HEK293 (cell line): ENCODE data around the gene ARHGAP15.

Experiments
- CTCF ChIA-PET: fragments of 350-600 bp; formaldehyde crosslinking; extraction: SDS; loops from one replicate; lab custom pipeline; 2021; ENCODE audit warnings: antibody characterized with exemption; lab: Yijun Ruan, JAX
- POLR2A ChIA-PET: fragments of 300-600 bp; formaldehyde crosslinking; extraction: SDS; loops from one replicate; lab custom pipeline; 2020; ENCODE audit warnings: antibody characterized with exemption, inconsistent platforms; lab: Yijun Ruan, JAX
- H3K27ac ChIP-seq: fragments of 200-500 bp; sonication (Bioruptor generic); 2 replicates; pipeline ENCODE4 v1.5.1; 2014; ENCODE audit warnings: low read depth, low read length, control low read depth, inconsistent platforms; ENCODE audit errors: extremely low read depth
- H3K36me3 ChIP-seq, 2 experiments: fragments of 200-500 bp in 1 of 2; sonication (Bioruptor generic) in 1 of 2; 1 replicate in 1 of 2; 2 replicates in 1 of 2; pipeline ENCODE4 v1.5.1; 2014 to 2017; ENCODE audit warnings: inconsistent platforms in 2 of 2, low read length in 2 of 2; ENCODE audit not compliant: control insufficient read depth in 2 of 2, insufficient read depth in 1 of 2
- H3K4me1 ChIP-seq: fragments of 200-500 bp; sonication (Bioruptor generic); 2 replicates; pipeline ENCODE4 v1.5.1; 2014; ENCODE audit warnings: mild to moderate bottlenecking, low read length, inconsistent platforms; ENCODE audit not compliant: control insufficient read depth, insufficient read depth
- H3K4me3 ChIP-seq: 2 replicates; pipeline ENCODE4 v1.5.1; 2011; ENCODE audit warnings: low read depth, mild to moderate bottlenecking, control low read depth, low read length, moderate library complexity
- H3K9me3 ChIP-seq: fragments of 200-500 bp; sonication (Bioruptor generic); 2 replicates; pipeline ENCODE4 v1.5.1; 2014; ENCODE audit warnings: low read depth, low read length, inconsistent platforms; ENCODE audit not compliant: control insufficient read depth, insufficient read depth
- HOXA7 ChIP-seq: sonication (generic); formaldehyde crosslinking; IDR thresholded peaks from 2 replicates; pipeline ENCODE4 v1.8.1; 2022; ENCODE audit warnings: missing genetic modification reagents, borderline replicate concordance
- KLF17 ChIP-seq: fragments of 450-650 bp; formaldehyde crosslinking; IDR thresholded peaks from 2 replicates; pipeline ENCODE4 v1.5.1; 2016; ENCODE audit warnings: missing biosample characterization, missing genetic modification characterization
- MYNN ChIP-seq: fragments of 450-650 bp; formaldehyde crosslinking; IDR thresholded peaks from 2 replicates; pipeline ENCODE4 v1.5.1; 2016; ENCODE audit warnings: missing biosample characterization, missing genetic modification characterization, borderline replicate concordance
- ZBTB11 ChIP-seq: fragments of 450-650 bp; formaldehyde crosslinking; conservative IDR thresholded peaks from 2 replicates; pipeline ENCODE4 v1.5.1; 2016; ENCODE audit warnings: low read depth, missing biosample characterization, missing genetic modification characterization
- ZEB2 ChIP-seq: fragments of 450-650 bp; formaldehyde crosslinking; IDR thresholded peaks from 2 replicates; pipeline ENCODE4 v1.5.1; 2016; ENCODE audit warnings: missing biosample characterization, missing genetic modification characterization
- ZNF292 ChIP-seq: fragments of 450-650 bp; formaldehyde crosslinking; IDR thresholded peaks from 2 replicates; pipeline ENCODE4 v1.5.1; 2016; ENCODE audit warnings: low read depth, missing biosample characterization, missing genetic modification characterization, borderline replicate concordance
- ZNF394 ChIP-seq: fragments of 450-650 bp; formaldehyde crosslinking; IDR thresholded peaks from 2 replicates; pipeline ENCODE4 v1.5.1; 2016; ENCODE audit warnings: missing biosample characterization, missing genetic modification characterization, mild to moderate bottlenecking, moderate library complexity, borderline replicate concordance
- ZNF560 ChIP-seq: fragments of 450-650 bp; formaldehyde crosslinking; IDR thresholded peaks from 2 replicates; pipeline ENCODE4 v1.5.1; 2017; ENCODE audit warnings: missing biosample characterization, missing genetic modification characterization, borderline replicate concordance
- ZNF580 ChIP-seq: fragments of 450-650 bp; formaldehyde crosslinking; IDR thresholded peaks from 2 replicates; pipeline ENCODE4 v1.5.1; 2016; ENCODE audit warnings: missing biosample characterization, missing genetic modification characterization
- ZNF600 ChIP-seq: fragments of 450-650 bp; formaldehyde crosslinking; IDR thresholded peaks from 2 replicates; pipeline ENCODE4 v1.5.1; 2016; ENCODE audit warnings: missing biosample characterization, missing genetic modification characterization
- ZNF626 ChIP-seq: fragments of 450-650 bp; sonication (Bioruptor Pico); formaldehyde crosslinking; IDR thresholded peaks from 2 replicates; pipeline ENCODE4 v1.5.1; 2018; ENCODE audit warnings: missing biosample characterization, missing genetic modification characterization, inconsistent platforms
- ZNF639 ChIP-seq: fragments of 450-650 bp; formaldehyde crosslinking; IDR thresholded peaks from 2 replicates; pipeline ENCODE4 v1.5.1; 2016; ENCODE audit warnings: missing biosample characterization, missing genetic modification characterization
- ZNF645 ChIP-seq: fragments of 450-650 bp; formaldehyde crosslinking; IDR thresholded peaks from 2 replicates; pipeline ENCODE4; 2016; ENCODE audit warnings: missing biosample characterization, missing genetic modification characterization
- ZNF692 ChIP-seq: fragments of 450-650 bp; formaldehyde crosslinking; IDR thresholded peaks from 2 replicates; pipeline ENCODE4 v1.5.1; 2016; ENCODE audit warnings: missing biosample characterization, missing genetic modification characterization
- ZSCAN16 ChIP-seq: fragments of 450-650 bp; formaldehyde crosslinking; IDR thresholded peaks from 2 replicates; pipeline ENCODE4 v1.5.1; 2016; ENCODE audit warnings: missing biosample characterization, missing genetic modification characterization
- ZSCAN4 ChIP-seq: fragments of 450-650 bp; formaldehyde crosslinking; IDR thresholded peaks from 2 replicates; pipeline ENCODE4 v1.5.1; 2017; ENCODE audit warnings: missing biosample characterization, missing genetic modification characterization

The ARHGAP15 gene

GRCh38 chr2:143333847-143334246, 204.6 kb downstream of the ARHGAP15 start (continued):
- TF ChIP-seq ZNF645: no peak
- no peak for TF ChIP-seq ZNF600
- no peak for TF ChIP-seq ZSCAN4 (tag by site-specific recombination)
- TF ChIP-seq ZNF639 (tag by site-specific recombination): no peak
- no peak for TF ChIP-seq ZNF394 (tag by site-specific recombination)
- TF ChIP-seq ZNF292 (tag by site-specific recombination): no peak
- no peak for TF ChIP-seq ZNF626 (tag by site-specific recombination)
- no peak for TF ChIP-seq ZNF580 (tag by site-specific recombination)
- TF ChIP-seq ZNF692 (tag by site-specific recombination): no peak

- CTCF ChIA-PET: no interaction called here
- TF ChIP-seq ZEB2 (tag by site-specific recombination): no peak
- TF ChIP-seq ZBTB11 (tag by site-specific recombination): no peak
- no peak for TF ChIP-seq HOXA7 (CRISPR knock-in tag)
- TF ChIP-seq KLF17 (tag by site-specific recombination): no peak
- TF ChIP-seq ZNF560 (tag by site-specific recombination): no peak
- no peak for TF ChIP-seq MYNN (tag by site-specific recombination)
- TF ChIP-seq ZSCAN16: no peak
- Histone ChIP-seq H3K4me3 (no peak overlapping the region), H3K36me3 (no peaks in the 10 kb centered on the region), H3K4me1 (no peaks in the 10 kb centered on the region; the same call in 1 of the 2 replicates), H3K9me3 (no peaks in the 10 kb centered on the region), H3K27ac (no peak overlapping the region)
- POLR2A ChIA-PET: no interaction called here
Observed at GRCh38 chr2:143334837-143335236, 205.6 kb downstream of the ARHGAP15 start.
